AG08395 (cell line): ENCODE results near the gene HERPUD1.

Experiments
- DNase-seq: peaks from one replicate; pipeline ENCODE4 v3.0.0; 2012; ENCODE audit warnings: mixed read lengths, low spot score

The HERPUD1 gene

GRCh38 chr16:56935201-56935600 lies 3.3 kb downstream of the HERPUD1 start:
- DNase-seq: no peak

- DNase-seq: no peak
Observed at GRCh38 chr16:56936491-56936890, 4.5 kb downstream of the HERPUD1 start.

- DNase-seq: no peak
Observed at GRCh38 chr16:56936950-56937349, 5.0 kb downstream of the HERPUD1 start.

GRCh38 chr16:56938664-56939513 lies 6.9 kb downstream of the HERPUD1 start:
- DNase-seq: no peak

- DNase-seq: no peak
Observed at GRCh38 chr16:56939801-56940200, 7.9 kb downstream of the HERPUD1 start.

GRCh38 chr16:56941092-56941491 lies 9.2 kb downstream of the HERPUD1 start:
- DNase-seq: no peak

- DNase-seq: no peak
Observed at GRCh38 chr16:56941856-56942331, 10.0 kb downstream of the HERPUD1 start.

- no peak for DNase-seq
Observed at GRCh38 chr16:56943761-56944375, 11.9 kb downstream of the HERPUD1 start.

GRCh38 chr16:56944954-56945839 lies 13.3 kb downstream of the HERPUD1 start:
- DNase-seq: no peak

- DNase-seq: no peak
Observed at GRCh38 chr16:56945847-56946527, 14.0 kb downstream of the HERPUD1 start.

GRCh38 chr16:56946767-56947603 lies 15.0 kb downstream of the HERPUD1 start:
- no peak for DNase-seq

GRCh38 chr16:56947604-56947995 lies 15.7 kb downstream of the HERPUD1 start:
- no peak for DNase-seq

GRCh38 chr16:56948234-56948633 lies 16.3 kb downstream of the HERPUD1 start:
- DNase-seq: no peak

- DNase-seq: no peak
Observed at GRCh38 chr16:56950051-56950450, 18.1 kb downstream of the HERPUD1 start.

GRCh38 chr16:56950455-56950854 lies 18.5 kb downstream of the HERPUD1 start:
- no peak for DNase-seq

- peak; percentile 83 for DNase-seq
Observed at GRCh38 chr16:56950881-56951771, 19.2 kb downstream of the HERPUD1 start.

GRCh38 chr16:56953006-56953405 lies 21.1 kb downstream of the HERPUD1 start:
- no peak for DNase-seq

- no peak for DNase-seq
Observed at GRCh38 chr16:56956076-56956475, 24.1 kb downstream of the HERPUD1 start.

- no peak for DNase-seq
Observed at GRCh38 chr16:56956756-56957155, 24.8 kb downstream of the HERPUD1 start.
